ENCODE measurements around the gene FUCA2.
"Not testable (repeated sequence)": the region's sequence is repeated elsewhere in the genome, so short reads cannot be mapped to it uniquely, and the experiment has no call there.

FUCA2 gene

GRCh38 chr6:143535189-143535614 is 23.7 kb upstream of the FUCA2 start:
- DNase-seq = no peak

- DNase-seq = no peak
These were observed 20.4 kb upstream of the FUCA2 start for GRCh38 chr6:143531720-143532499.

GRCh38 chr6:143529095-143529494 is 17.6 kb upstream of the FUCA2 start:
- DNase-seq = no peak

GRCh38 chr6:143528164-143528811 is 16.8 kb upstream of the FUCA2 start:
- no peak for DNase-seq

GRCh38 chr6:143527677-143528076 is 16.2 kb upstream of the FUCA2 start:
- no peak for DNase-seq

GRCh38 chr6:143525356-143525755 is 13.8 kb upstream of the FUCA2 start:
- no peak for DNase-seq

- no peak for DNase-seq
These were observed 10.6 kb upstream of the FUCA2 start for GRCh38 chr6:143522039-143522600.

- DNase-seq = no peak
These were observed 5.9 kb upstream of the FUCA2 start for GRCh38 chr6:143517447-143517773.

- DNase-seq = no peak
These were observed 5.3 kb upstream of the FUCA2 start for GRCh38 chr6:143516690-143517446.

GRCh38 chr6:143515766-143516355 is 4.3 kb upstream of the FUCA2 start:
- no peak for DNase-seq

- no peak for DNase-seq
These were observed 3.7 kb upstream of the FUCA2 start for GRCh38 chr6:143515061-143515760.

GRCh38 chr6:143513410-143513809 is 1.9 kb upstream of the FUCA2 start:
- DNase-seq = no peak

GRCh38 chr6:143510326-143510725 is 1.2 kb downstream of the FUCA2 start:
- DNase-seq = not testable (repeated sequence)

GRCh38 chr6:143507358-143508145 is 4.0 kb downstream of the FUCA2 start:
- DNase-seq = no peak

GRCh38 chr6:143506620-143507019 is 4.9 kb downstream of the FUCA2 start:
- no peak for DNase-seq

GRCh38 chr6:143506199-143506598 is 5.3 kb downstream of the FUCA2 start:
- no peak for DNase-seq

- no peak for DNase-seq
These were observed 6.0 kb downstream of the FUCA2 start for GRCh38 chr6:143505537-143505936.

- DNase-seq = no peak
These were observed 6.4 kb downstream of the FUCA2 start for GRCh38 chr6:143505111-143505510.

- DNase-seq = no peak
These were observed 7.2 kb downstream of the FUCA2 start for GRCh38 chr6:143504369-143504768.

- DNase-seq = no peak
These were observed 9.7 kb downstream of the FUCA2 start for GRCh38 chr6:143501851-143502250.

GRCh38 chr6:143498428-143498827 is 13.1 kb downstream of the FUCA2 start:
- no peak for DNase-seq

- DNase-seq = no peak
These were observed 14.5 kb downstream of the FUCA2 start for GRCh38 chr6:143496974-143497373.

Measured in GDM1 (cell line).